Ecto neural progenitor cell (in vitro differentiated cells): ENCODE data around the gene EVPLL.
A peak's percentile ranks its signal among the peaks of the same experiment; 100 is the strongest.
"Not testable (repeated sequence)": the region's sequence is repeated elsewhere in the genome, so short reads cannot be mapped to it uniquely, and the experiment has no call there.

ENCODE experiments used
- DNase-seq: peaks from one replicate; pipeline ENCODE4 v3.0.0-alpha.2; 2018; ENCODE audit warnings: low spot score

The EVPLL gene

GRCh38 chr17:18379246-18380146 is 1.9 kb downstream of the EVPLL start:
- peak; percentile 47 for DNase-seq

GRCh38 chr17:18380471-18381157 is 3.0 kb downstream of the EVPLL start:
- peak; percentile 49 for DNase-seq

- DNase-seq = no peak
Measured at GRCh38 chr17:18381158-18381952, 3.8 kb downstream of the EVPLL start.

- peak; percentile 36 for DNase-seq
Measured at GRCh38 chr17:18381953-18382245, 4.3 kb downstream of the EVPLL start.

- DNase-seq = peak; percentile 46
Measured at GRCh38 chr17:18382441-18383078, 5.0 kb downstream of the EVPLL start.

GRCh38 chr17:18383079-18383481 is 5.5 kb downstream of the EVPLL start:
- peak; percentile 48 for DNase-seq

GRCh38 chr17:18384271-18384670 is 6.7 kb downstream of the EVPLL start:
- DNase-seq = not testable (repeated sequence)

GRCh38 chr17:18387583-18387982 is 10.0 kb downstream of the EVPLL start:
- not testable (repeated sequence) for DNase-seq

GRCh38 chr17:18388266-18388665 is 10.7 kb downstream of the EVPLL start:
- not testable (repeated sequence) for DNase-seq

GRCh38 chr17:18388728-18389127 is 11.2 kb downstream of the EVPLL start:
- DNase-seq = not testable (repeated sequence)

GRCh38 chr17:18401872-18402590 is 24.5 kb downstream of the EVPLL start:
- DNase-seq = not testable (repeated sequence)

GRCh38 chr17:18403166-18403565 is 25.6 kb downstream of the EVPLL start:
- DNase-seq = not testable (repeated sequence)

GRCh38 chr17:18403604-18404003 is 26.0 kb downstream of the EVPLL start:
- not testable (repeated sequence) for DNase-seq

GRCh38 chr17:18408906-18409305 is 31.3 kb downstream of the EVPLL start:
- not testable (repeated sequence) for DNase-seq

GRCh38 chr17:18409321-18409720 is 31.7 kb downstream of the EVPLL start:
- not testable (repeated sequence) for DNase-seq

- DNase-seq = peak; percentile 45
Measured at GRCh38 chr17:18410736-18411135, 33.2 kb downstream of the EVPLL start.

GRCh38 chr17:18411377-18411864 is 33.8 kb downstream of the EVPLL start:
- peak; percentile 59 for DNase-seq

- not testable (repeated sequence) for DNase-seq
Measured at GRCh38 chr17:18412001-18412538, 34.5 kb downstream of the EVPLL start.

GRCh38 chr17:18421521-18421920 is 43.9 kb downstream of the EVPLL start:
- not testable (repeated sequence) for DNase-seq

- not testable (repeated sequence) for DNase-seq
Measured at GRCh38 chr17:18422464-18422863, 44.9 kb downstream of the EVPLL start.

- not testable (repeated sequence) for DNase-seq
Measured at GRCh38 chr17:18423015-18423414, 45.4 kb downstream of the EVPLL start.
